NCI-H446 (cell line): ENCODE measurements around the gene CD37.
"Not testable (repeated sequence)": the region's sequence is repeated elsewhere in the genome, so short reads cannot be mapped to it uniquely, and the experiment has no call there.

Experiments
- DNase-seq, 2 experiments: peaks; one replicate each; lab custom pipeline; 2025; lab: John Stamatoyannopoulos, UW

Gene CD37

GRCh38 chr19:49347191-49347590 is 12.0 kb downstream of the CD37 start:
- no peak for DNase-seq

GRCh38 chr19:49347835-49348234 is 12.6 kb downstream of the CD37 start:
- DNase-seq, result peak in 1 of 2 experiments; percentile 7

DNA sequence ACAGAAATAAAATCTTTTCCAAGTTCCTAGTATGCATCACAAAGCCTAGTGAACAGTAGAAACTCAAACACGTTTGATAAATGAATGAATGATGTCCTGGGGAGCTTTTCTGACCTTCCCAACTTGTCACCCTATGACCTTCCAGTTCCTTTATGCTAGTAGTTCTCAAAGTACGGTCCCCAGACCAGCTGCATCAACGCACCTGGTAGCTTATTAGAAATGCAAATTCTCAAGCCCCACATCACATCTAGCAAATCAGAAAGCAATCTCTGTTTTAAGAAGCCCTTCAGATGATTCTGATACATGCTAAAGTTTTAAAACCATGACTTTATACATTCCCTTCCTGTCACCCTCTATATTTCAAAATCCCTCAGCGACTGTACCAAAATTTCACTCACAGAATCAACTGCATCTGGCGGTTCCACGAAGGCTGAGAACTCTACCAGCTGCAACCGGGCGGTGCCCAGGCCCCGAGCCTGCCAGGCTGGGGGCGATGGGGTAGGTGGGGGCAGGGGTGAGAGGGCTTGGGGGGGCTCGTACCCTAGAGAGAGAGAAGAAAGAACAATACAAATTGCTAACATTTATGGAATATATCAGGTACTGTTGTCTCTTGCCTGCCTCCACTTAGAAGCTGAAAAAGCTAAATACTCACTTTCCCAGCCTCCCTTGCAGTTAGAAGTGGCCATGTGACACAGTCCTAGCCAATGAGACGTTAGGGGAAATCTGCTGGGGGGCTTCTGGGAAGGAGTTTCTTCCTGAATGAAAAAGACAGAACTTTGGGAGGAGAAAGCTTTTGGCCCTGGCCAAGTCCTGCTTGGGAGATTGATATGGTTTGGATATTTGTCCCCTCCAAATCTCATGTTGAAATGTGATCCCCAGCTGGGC is 13.3 kb downstream of the CD37 start:
- DNase-seq, result no peak

- no peak for DNase-seq
Observed at GRCh38 chr19:49349567-49349966, 14.4 kb downstream of the CD37 start.

- no peak for DNase-seq
Observed at GRCh38 chr19:49355909-49356353, 20.7 kb downstream of the CD37 start.

- no peak for DNase-seq
Observed at GRCh38 chr19:49356382-49356781, 21.2 kb downstream of the CD37 start.

GRCh38 chr19:49357186-49357585 is 22.0 kb downstream of the CD37 start:
- no peak for DNase-seq

DNA sequence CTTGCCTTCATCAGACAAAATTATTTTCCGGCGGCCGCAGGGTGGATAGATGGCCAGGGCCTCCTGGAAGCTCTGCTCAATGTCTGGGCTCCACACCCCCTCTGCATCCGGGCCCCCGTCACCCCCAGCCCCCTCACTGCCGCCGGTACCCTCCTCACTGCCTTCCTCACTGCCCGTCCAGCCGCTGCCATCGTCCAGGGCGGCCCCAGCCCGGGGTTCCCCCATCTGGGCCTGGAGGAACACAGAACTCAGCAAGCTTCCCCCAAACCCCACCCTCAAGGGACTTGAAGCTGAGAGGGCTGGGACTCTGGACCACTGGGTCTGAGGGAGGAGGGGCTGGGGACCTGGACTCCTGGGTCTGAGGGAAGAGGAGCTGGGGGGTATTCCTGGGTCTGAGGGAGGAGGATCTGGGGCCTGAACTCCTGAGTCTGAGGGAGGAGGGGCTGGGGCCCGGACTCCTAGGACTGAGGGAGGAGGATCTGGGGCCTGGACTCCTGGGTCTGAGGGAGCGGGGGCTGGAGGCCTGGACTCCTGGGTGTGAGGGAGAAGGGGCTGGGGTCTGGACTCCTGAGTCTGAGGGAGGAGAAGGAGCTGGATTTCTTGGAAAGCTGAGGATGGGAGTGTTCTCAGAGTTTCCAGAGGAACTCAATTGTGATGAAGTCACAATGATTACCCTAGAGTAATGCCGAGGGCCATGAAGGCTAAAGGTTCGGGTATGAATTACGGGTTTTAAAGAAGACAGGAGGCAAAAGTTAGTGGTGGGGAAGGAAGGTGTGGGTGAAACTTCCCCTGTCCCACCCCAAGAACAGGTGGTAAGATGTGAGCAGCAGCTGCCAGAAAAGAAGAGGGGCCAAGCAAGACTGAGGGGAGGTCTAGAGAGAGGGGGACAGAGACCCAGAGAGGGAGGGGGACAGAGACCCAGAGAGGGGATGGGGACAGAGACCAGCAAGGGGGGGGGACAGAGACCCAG is 24.9 kb downstream of the CD37 start:
- no peak for DNase-seq

DNA sequence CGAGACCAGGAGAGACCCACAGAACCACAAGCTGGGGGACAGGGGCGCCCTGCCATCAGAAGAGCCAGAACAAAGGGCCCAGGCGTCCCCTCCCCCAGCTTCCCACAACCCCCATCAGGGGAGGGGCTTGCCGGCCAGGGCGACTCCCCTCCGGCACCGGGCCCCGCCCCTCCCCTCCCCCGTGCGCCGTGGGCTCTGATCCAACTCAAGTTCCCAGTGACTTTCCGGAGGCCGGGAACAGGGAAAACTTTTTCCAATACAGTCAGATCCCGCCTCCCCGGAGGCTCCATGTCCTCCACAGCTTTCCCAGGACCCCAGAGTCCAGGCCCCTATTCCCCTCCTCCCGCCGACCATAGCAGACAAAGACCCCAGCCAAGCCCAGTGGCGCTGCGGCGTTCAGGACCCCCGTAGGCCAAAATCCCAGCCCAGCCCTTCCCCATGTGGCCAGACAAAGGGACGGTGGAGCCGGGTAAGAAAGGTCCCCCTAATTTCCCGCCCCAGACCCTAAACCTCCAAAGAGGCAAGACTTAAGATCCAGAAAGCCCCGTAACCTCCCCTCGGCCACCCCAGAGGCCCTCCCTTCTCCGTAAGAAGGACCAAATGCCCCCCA is 26.3 kb downstream of the CD37 start:
- DNase-seq, result peak; percentile 46 to 78

DNA sequence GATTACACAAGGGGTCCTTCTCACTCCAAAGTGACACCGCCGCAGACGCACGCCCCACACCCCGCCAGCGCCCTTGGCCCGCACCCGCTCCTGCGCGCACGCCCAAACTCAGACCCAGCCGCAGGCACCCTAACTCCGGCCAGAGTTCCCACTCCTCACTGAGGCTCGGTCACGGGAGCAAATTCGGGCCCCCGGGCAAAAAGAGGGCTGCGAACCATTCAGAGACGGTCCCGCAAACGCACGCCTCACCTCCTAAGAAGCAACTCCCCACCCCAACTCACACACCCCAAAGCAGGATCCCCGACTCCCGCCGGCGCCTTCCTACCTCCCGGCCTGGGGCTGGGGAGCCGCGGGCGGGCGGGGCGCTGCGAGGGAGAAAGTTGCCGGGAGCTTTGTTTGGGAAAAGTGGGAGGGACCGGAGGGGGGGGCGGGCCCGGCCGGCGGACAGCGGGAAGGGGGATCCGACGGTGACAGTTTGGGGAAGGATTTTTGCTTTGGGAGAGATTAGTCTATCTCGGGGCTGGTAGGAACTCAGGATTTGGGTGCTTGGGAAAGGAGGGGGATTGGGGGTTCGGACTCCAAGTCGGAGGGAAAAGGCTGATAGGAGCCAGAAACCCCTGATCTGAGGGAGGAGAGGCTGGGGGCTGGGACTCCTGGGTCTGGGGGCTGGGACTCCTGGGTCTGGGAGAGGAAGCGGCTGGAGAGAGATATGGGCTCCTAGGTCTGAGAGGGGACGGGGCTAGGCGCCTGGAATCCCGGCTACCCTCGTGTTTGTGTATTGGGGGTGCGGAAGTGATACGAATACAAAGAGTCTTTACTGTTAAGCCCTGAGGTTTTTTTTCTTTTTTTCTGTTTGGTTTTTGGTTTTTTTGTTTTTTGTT is 27.1 kb downstream of the CD37 start, which contains the start of gene TEAD2:
TEAD2 (minus strand) TSS at position 369 of the 881 bp plus-strand sequence. CDS start 2,341 bp downstream, outside the sequence.
- peak; percentile 21 to 72 for DNase-seq

- DNase-seq, result peak; percentile 55 to 70
Observed at GRCh38 chr19:49362929-49363267, 27.7 kb downstream of the CD37 start.

- peak; percentile 98 to 100 for DNase-seq
Observed at GRCh38 chr19:49363268-49364082, 28.3 kb downstream of the CD37 start, which contains the start of gene DKKL1. TSS of gene DKKL1 (plus strand) at chr19:49363877. CDS start at chr19:49363999, 122 bp downstream.

- no peak for DNase-seq
Observed at GRCh38 chr19:49364083-49364737, 29.0 kb downstream of the CD37 start.

GRCh38 chr19:49366110-49366509 is 30.9 kb downstream of the CD37 start:
- no peak for DNase-seq

DNA sequence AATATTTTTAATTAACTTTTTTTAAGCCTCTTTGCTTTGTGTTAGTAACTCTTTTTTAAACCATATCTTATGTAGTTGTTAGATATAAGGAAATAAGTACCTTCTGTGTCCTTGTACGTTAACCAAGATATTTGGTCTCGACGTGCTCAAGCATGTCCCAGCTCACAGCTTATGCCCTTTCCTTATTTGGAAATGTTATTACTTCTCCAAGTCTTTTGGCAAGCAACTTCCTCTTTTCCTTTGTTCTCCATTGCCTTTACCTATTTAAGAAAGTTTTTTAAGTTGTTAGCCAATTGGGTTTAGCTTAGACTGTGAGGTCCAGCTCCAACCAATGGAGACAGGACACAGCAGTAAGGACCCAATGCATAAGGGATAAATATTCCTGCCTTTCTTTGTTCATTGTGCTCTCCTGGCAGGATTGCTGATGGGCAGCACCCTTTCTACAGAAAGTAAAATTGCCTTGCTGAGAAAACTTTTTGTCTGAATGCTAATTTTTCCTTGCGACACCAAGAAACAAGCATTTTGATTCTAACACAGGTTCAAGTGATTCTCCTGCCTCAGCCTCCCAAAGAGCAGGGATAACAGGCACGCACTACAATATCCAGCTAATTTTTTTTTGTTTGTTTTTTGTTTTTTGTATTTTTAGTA is 33.6 kb downstream of the CD37 start:
- DNase-seq, result no peak

DNA sequence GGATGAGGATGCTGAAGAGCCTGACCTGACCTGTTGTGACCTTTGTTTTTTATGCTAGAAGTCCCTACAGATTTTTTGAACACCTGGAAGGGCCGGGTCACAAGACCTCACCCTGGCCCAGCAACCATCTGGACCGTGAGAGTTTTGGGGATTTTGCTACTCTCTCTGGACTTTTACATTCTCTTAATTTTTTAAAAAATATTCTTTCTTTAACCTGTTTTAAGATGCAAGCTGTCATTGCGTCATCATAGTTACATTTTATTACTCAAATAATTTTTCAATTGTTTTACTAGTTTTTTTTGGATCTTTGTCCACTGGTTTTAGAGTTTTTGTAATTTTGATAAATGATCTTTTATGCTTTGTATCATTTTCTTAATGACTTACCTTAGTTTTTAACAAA is 36.0 kb downstream of the CD37 start:
- DNase-seq, result no peak

DNA sequence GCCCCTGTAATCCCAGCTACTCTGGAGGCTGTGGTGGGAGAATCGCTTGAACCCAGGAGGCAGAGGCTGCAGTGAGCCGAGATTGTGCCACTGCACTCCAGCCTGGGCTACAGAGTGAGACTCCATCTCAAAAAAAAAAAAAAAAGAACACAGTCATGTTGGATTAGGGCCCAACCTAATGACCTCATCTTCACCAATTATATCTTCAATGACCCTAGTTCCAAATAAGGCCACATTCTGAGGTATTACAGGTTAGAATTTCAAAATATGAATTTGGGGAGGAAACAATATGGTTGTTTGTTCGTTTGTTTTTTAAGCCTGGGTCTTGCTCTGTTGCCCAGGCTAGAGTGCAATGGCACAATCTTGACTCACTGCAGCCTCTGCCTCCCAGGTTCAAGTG is 38.0 kb downstream of the CD37 start:
- DNase-seq, result not testable (repeated sequence)

- DNase-seq, result no peak
Observed at GRCh38 chr19:49374665-49375434, 39.6 kb downstream of the CD37 start.
